DMS 273 treated with DMSO at 0.1 percent for 48 hours (cell line): Measurements from ENCODE around the gene TRAK1.

Experiments
- DNase-seq: peaks from one replicate; lab custom pipeline; 2025; lab: John Stamatoyannopoulos, UW

Gene TRAK1

GRCh38 chr3:42067326-42067725 is 23.8 kb upstream of the TRAK1 start:
- no peak for DNase-seq

GRCh38 chr3:42068303-42069088 is 22.7 kb upstream of the TRAK1 start:
- DNase-seq, result no peak

GRCh38 chr3:42070089-42070488 is 21.1 kb upstream of the TRAK1 start:
- DNase-seq, result no peak

GRCh38 chr3:42070524-42070923 is 20.6 kb upstream of the TRAK1 start:
- no peak for DNase-seq

GRCh38 chr3:42071904-42072812 is 19.0 kb upstream of the TRAK1 start:
- DNase-seq, result peak; percentile 88

- no peak for DNase-seq
Measured at GRCh38 chr3:42072831-42073301, 18.3 kb upstream of the TRAK1 start.

GRCh38 chr3:42077785-42078184 is 13.4 kb upstream of the TRAK1 start:
- no peak for DNase-seq

GRCh38 chr3:42078677-42079076 is 12.5 kb upstream of the TRAK1 start:
- no peak for DNase-seq

- DNase-seq, result no peak
Measured at GRCh38 chr3:42079701-42080452, 11.3 kb upstream of the TRAK1 start.

- no peak for DNase-seq
Measured at GRCh38 chr3:42080453-42080872, 10.7 kb upstream of the TRAK1 start.

GRCh38 chr3:42081838-42082473 is 9.2 kb upstream of the TRAK1 start:
- DNase-seq, result no peak

- no peak for DNase-seq
Measured at GRCh38 chr3:42084586-42084985, 6.6 kb upstream of the TRAK1 start.

- no peak for DNase-seq
Measured at GRCh38 chr3:42085641-42086376, 5.3 kb upstream of the TRAK1 start.

- no peak for DNase-seq
Measured at GRCh38 chr3:42088803-42089530, 2.2 kb upstream of the TRAK1 start.

- DNase-seq, result no peak
Measured at GRCh38 chr3:42092006-42092405, 849 bp downstream of the TRAK1 start.

- no peak for DNase-seq
Measured at GRCh38 chr3:42094128-42094527, 3.0 kb downstream of the TRAK1 start.

- DNase-seq, result no peak
Measured at GRCh38 chr3:42094691-42095391, 3.7 kb downstream of the TRAK1 start.

GRCh38 chr3:42095540-42095939 is 4.4 kb downstream of the TRAK1 start:
- DNase-seq, result no peak

GRCh38 chr3:42096796-42097565 is 5.8 kb downstream of the TRAK1 start:
- no peak for DNase-seq
